GM18520 (cell line): ENCODE data around the gene CIAO3.

Experiments used
- ATAC-seq: cut with Tn5 transposase; IDR thresholded peaks from one replicate; pipeline ENCODE4 v1.9.1; 2021; ENCODE audit not compliant: unreplicated experiment

The CIAO3 gene

DNA sequence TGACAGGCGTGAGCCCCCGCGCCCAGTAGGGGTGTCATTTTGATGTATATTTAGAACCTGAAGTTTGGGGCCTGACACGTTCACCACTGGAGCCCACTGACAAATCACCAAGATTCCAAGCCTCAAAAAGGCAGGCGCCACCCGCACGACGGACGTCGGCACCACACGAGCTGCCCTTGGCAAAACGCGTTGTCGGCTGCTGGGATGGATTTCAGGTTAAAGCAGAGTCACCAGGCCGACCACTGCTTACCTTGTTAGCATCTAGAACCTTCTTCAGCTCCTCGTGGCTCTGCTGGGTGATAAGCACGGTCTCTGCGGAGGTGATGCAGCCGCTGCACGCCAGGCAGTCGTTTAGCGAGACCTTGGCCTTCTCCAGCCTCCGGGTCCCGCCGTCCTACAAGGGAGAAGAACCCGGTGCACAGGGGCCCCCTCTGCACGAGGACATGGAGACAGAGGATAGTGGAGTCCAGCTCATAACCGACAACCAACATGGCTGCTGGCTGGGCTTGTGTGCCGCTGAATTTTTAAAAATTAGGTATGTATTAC is 3.8 kb downstream of the CIAO3 start:
- ATAC-seq = no peak

DNA sequence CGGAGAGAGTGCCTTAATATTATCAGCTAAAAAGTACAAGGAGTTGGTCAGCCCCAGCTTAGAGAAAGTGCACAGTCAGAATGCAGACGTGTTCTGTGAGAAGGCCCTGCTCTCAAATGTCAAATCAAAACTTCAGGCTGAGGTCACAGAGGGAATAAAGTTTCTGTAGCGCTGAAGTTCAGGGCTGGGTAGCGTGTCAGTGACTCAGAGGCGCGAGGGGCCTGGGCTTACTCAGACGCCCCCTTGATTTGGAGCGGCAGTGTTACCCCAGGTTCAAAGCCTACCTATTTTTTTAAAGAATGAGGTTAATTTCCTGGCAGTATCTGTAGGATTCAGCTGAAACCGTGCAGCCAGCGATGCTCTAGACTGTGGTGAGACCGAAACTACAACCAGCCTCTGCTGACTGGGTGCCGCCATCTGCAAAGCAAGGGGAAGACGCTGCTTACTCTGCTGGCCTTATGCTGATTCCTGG is 4.8 kb downstream of the CIAO3 start:
- ATAC-seq = no peak

DNA sequence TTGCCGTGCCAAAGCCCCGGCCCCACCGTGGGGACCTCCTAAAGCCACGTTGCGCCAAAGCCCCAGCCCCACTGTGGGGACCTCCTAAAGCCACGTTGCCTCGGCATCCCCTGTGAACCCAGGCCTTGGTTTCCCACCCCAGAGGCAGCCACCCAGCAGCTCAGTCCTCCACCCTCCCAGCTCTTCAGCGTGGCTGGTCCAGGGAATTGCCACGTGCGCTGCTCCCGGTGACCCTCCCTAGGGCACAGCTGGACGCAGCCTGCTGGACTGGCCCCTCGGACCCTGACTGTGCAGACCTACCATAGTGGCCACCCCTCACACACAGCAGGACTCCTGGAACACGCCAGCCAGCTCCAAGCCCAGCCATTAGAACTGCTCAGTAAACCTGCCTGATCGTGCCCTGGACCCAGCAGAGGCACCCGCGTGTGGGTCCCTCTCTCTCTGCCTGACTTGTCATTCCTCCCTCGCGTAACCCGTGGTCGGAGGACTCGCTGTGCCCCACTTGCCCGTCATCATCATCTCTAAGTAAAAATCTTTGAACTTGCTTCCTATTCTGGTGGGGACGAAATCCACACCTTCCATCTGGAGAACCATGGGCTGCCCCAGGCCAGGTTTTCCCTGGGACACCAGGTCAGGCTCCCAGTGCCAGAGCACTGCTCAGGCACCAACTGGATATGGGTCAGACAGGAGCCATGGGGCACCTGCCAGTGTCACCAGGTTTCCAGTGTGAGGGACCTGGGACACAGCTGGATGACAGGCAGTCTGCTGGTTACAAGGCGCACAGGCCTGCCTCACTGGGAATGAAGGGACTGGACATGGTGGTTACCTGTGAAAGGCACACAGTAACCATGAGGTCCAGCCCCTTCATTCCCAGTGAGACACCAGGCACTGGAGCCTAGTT is 5.6 kb downstream of the CIAO3 start:
- no peak for ATAC-seq

DNA sequence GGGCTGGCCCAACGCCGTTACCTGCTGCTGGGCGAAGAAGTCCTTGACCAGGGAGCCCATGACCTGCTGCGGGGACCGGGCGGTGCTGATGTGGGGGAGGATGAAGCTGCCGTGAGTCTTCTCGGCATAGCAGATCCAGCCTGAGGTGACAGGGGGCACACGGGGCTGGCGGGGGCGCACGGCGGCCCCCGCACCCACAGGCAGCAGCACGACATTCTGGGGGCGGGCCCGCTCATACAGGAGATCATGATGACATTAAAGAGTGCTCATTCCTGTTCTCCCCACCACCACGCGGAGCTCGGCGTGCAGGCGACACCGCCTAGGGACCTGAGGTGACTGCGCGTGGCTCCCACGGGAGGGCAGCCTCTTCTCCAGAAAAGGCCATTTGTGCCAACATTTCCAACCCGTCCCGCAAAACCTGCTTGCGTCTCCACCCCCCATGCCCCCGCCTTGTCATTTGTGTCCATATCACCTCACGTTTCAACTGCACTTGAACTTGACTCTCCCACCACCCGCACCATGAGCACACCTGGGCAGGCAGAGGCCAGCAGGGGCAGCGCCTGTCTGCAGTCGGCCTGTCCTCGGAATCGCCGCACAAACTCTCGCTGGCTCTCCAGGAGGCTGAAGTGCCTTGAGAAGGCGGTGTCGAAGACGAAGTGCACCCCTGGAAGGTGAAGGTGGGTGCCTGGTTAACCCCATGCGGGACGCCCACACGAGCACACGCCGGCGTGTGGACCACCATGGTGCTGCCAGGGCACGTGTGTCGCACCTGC is 6.4 kb downstream of the CIAO3 start:
- no peak for ATAC-seq

DNA sequence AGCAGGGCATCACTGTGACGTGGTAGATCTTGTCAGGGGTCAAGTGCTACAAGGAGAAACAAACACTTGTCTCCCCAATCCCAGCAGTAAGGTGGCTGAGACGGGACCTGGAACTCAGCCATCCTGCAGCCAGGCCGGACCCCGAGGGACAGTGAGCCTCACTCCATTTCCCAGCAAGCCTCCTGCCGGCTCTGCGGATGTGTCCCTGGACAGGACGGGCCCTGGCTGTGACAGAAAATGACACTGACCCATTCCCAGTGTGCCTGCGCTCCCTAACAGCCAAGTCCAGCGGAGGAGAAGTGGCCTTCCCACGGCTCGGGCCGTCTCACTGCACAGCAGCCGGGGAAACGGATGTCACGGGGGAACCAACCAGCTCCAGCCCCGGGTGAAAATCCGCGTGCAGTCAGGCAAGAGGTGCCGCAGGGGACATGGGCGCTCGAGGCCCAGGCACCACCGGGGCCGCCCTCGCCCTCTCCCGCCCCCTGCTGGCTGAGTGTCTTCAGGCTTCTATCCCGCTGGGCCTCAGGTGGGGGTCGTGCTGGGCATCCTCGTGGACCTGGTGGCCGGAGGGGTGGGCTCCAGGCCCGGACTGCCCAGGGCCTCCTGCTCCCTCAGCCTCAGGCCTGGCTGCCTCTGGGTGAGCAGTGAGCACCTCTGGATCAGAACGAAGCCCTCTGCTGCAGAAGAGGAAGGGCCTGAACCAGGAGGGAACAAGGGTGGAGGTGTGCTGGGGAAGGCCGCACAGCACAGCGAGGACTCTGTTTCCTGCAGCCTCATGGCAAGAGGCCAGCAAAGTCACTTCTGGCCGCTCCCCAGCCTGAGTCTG is 7.2 kb downstream of the CIAO3 start:
- ATAC-seq = no peak

DNA sequence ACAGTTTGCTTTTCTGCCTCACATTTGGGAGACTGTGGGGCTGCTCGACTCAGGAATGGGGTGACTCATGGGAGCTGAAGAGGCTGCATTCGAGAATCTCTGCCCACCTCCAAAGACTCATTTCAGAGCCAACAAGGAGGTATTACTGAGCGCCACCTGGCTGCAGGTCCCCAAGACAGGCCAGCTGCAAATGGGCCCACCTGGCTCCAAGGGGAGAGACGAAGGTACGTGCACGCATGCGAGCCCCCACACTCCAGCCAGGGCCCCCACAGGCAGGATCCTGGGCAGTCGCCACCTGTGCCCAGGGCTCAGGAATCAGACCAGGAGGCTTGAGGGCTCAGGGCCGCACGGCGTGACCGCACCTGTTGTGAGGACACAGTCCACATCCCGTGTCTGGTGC is 7.9 kb downstream of the CIAO3 start:
- no peak for ATAC-seq

DNA sequence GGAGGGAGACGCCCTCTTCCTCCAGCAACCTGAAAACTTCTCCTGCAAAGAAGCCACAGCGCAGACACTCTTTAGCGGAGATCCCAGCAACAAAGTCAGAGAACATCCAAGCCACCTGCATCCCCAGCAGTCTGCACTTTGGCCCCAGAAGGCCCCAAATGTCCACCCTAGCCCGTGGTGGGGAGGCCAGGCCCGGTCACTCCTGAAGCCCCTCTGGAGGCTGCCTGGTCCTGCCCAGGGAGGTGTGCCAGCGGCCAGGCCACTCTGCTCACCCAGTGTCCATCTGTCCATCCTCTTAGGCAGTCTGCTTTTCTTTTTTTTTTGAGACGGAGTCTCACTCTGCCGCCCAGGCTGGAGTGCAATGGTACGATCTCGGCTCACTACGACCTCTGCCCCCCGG is 8.5 kb downstream of the CIAO3 start:
- no peak for ATAC-seq

DNA sequence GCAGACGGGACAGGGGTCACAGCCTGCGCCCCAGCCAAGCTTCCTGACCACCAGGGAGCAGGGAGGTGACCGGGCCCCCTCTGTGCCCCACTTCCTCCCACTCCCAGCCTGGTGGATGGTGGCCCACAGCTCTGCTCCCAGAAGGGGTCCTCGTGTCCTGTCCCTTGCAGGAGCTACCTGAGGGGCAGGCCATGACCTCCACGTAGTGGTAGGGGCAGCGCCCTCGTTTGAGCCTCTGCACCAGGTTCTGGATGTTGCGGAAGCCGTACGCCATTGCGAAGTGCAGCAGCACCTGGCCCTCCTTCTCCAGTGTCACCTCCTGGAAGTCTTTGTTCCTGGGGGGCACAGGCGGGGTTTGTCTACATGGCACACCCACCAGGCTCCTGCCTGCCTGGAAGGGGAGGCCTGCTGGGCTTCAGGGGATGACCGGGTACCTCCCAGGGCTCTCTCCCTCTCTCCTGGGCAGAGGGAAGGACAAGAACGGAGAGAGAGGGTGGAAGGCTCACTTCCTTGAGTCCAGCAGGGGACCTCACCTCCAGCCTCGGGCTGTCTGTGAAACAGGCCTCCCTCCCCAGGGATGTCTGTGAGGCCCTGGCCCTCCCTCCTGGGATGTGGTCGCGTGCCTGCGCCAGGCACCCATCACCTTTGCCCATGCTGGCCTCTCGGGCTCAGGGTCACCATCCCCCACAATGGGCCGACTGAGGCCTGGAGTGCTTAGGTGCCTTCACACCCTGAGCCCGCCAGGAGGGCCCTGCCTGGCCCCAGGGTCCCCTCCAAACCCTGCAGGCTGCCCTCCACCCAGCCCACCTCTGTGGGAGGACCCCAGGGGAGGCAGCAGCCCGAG is 9.9 kb downstream of the CIAO3 start:
- no peak for ATAC-seq

DNA sequence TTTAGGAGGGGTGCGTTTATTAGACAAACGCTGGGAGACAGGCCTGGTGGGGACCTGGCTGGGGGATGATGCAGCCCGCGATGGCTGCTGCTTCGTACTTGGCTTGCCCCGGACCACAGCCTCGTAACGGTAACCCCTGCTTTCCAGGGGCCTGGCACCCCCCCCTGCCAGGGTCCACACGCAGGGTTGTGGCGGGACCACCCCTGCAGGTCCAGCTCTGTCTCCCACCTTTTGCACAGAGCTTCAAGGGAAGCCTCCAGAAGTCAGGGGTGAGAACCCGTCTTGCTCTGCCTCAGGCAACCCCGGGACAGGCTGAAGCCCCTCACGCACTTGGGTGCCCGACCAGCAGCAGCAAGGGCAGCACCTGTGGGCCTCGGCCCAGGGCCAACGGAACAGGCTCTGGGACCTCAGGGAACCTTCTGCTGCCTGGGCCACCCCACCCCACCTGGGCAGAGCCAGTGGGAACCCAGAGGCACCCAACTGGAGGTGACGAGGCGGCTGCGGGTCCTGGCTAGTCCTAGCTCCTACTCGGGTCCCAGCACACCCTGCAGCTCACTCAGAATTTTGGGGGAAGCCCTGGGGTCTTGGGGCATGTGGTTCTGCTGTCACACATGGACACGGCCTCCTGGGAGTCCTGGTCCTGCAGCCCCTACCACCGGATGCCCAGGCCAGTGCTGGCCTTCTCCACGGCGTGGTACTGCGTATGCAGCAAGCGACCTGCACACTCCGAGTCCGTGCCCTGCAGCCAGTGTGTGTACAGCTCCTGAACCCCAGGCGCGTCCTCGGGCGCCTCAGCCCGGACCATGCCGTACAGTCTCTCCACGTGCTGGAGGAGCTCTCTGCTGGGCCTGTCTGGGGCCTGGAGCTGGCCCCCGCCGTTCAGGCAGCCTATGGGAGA is 10.8 kb downstream of the CIAO3 start:
- ATAC-seq = no peak

DNA sequence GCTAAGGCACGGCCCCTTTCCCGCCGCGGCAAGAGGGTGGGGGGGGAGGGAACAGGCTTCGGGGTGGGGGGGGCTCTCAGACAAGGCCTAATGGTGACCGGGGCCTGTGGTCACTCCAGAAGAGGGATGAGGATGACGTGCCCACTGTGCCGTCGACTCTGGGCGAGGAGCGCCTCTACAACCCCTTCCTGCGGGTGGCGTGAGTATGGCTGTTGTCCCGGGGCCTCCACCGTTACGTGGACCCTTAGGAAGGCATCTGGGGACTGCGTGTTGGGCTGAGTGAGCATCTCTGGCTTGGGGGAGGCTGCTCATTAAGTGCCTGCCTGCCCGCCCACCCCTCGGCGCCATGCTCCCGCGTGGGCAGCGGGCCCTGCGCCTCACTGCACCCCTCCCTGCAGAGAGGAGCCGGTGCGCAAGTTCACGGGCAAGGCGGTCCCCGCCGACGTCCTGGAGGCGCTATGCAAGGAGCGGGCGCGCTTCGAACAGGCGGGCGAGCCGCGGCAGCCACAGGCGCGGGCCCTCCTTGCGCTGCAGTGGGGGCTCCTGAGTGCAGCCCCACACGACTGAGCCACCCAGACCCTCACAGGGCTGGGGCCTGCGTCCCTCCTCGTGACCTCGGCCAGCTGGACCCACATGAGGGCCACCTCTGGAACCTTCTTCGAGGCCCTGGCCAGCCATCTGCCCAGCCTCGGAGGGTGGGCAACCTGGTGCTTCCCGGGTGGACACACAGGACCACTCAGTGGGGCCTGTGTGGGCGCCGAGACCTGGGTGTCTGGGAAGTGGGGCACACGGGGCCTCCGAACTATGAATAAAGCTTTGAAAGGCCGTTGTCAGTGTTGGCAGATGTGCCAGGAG is 11.7 kb downstream of the CIAO3 start:
- no peak for ATAC-seq

DNA sequence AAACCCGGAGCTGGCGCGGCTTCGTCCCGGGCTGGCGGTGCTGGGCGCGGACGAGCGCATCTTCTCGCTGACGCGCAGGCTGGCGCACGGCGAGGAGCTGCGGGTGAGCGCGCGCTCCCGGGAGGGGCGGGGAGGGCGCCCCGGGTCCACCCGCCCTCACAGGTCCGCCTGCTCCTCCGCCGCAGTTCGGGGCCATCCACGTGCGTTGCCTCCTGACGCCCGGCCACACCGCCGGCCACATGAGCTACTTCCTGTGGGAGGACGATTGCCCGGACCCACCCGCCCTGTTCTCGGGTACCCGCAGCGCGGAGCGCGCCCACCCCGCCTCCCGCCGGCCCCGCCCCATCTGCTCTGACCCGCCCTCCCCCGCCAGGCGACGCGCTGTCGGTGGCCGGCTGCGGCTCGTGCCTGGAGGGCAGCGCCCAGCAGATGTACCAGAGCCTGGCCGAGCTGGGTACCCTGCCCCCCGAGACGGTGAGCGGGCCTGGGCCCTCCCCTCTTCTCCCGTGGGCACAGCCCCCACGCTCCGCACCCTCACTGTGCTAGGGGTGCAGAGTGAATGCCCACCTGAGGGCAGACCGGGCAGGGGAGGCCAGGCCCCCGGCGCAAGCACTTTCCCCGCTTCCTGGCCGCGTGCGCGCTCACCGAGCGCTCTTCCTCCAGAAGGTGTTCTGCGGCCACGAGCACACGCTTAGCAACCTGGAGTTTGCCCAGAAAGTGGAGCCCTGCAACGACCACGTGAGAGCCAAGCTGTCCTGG is 12.5 kb downstream of the CIAO3 start:
- ATAC-seq = peak; percentile 31

DNA sequence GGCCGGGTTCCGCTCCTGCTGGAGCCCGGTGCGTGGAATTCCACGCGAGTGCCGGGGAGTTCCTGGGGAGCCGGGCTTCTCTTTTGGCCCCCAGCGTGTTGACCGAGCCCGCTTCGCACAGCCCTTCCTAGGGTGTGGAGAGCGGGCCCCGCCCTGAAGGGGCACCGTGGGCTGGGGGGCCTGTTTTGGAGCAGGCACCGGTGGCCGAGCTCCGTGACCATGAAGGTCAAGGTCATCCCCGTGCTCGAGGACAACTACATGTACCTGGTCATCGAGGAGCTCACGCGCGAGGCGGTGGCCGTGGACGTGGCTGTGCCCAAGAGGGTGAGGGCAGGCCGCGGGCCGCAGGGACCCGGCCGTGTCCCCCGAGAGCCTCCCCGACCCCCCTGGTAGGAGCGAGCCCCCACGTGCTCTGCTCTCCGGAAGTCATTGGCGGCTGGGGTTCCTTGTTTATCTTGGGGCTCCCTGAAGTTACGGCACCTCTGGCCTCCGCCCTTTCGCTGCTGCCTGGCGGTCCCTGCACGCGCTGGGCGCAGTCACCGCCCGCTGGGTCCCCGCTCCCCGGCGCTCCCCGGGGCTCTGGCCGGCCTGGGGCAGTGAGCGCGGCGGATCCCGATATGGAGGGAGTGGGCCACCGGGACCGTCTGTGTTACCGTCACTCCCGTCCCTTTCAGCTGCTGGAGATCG is 13.4 kb downstream of the CIAO3 start:
- no peak for ATAC-seq

DNA sequence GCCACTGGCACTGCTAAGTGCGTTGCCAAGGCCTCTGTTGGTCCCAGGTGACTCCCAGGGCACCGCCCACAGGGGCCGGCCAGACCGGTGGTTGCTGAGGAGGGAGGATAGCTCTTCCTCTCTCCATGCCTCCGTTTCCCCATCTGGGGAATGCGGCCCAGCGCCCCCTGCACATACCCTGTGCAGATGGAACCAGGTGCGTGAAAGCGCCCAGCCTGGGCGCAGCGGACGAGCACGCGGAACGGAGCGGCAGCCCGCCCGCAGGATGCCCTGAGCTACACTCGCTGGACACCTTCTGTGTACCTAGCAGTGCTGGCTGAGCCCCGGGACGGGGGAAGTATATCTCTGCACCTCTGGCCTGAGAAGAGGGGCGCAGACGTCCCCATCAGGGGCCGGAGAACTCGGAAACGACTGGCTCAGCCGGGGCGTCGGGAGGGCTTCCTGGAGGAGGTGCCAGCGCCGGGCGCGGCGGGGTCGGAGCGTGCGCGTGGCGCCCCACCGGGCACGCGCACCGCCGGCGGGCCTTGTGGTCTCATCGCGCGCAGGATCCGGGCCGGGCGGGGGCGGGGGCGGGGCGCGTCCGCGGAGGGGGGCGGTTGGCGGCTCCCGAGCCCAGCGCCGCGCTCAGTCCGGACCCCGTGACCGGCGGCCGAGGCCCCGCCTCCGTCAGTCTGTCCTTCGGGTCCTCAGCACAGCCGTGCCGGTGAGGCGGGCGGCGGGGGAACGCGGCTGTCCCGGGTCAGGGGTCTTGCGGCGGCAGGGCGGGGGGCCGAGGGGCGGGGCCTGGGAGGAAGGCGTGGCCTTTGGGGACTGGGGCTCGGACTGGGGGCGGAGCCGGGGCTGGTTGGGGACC is 14.1 kb downstream of the CIAO3 start, which contains the start of the genes CCDC78 and HAGHL:
CCDC78 (minus strand) TSS at position 6 of the 853 bp plus-strand sequence. CDS start 76 bp downstream, outside the sequence.
HAGHL (plus strand) TSS at position 669 of the 853 bp plus-strand sequence. CDS start 404 bp downstream, outside the sequence.
- ATAC-seq = no peak

DNA sequence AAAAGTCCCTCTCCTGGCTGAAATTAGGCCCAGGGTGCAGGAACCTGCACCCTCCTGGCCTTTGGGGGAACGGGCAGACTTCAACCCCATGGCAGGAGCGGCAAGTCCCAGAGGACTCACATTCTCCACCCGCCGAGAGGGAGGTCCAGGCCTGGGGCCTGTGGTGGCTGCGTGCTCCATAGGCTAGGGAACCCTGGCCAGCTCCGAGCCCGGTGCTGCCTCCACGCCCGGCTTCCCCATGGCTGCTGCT is 14.7 kb downstream of the CIAO3 start:
- ATAC-seq = no peak

DNA sequence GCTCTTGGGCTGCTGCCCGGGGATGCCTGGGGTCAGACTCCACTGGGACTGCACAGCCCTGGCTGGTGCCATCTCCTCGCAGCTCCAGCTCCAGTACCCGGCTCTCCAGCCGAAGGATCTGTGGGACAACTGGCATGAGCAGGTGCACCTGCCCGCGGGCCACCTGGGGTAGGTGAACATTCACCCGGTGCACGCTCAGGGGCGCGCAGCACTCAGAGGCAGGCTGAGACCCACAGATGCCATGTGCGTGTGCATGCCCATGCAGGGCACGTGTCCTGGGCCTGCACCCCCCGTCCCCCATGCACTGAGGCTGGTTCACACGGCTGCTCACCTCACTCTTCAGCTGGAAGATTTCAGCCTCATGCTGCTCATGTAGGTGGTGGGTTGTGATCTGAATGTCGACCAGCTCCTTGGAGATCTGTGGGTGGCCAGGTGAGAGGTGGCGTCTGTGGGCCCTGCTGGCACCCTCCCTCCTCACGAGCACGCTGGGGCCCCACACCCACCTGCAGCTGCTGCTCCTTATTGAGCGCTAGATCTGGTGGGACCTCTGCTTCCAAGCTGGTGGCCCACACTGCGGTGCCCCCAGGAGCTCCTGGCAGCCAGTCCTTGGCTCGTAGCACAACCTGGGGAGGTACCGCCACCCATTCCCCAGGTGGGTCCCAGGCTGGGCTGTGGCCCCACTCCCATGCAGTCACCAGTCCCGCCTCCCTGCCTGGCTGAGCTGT is 15.2 kb downstream of the CIAO3 start:
- no peak for ATAC-seq
